ENCODE results near the gene NOSIP. TPM values are rescaled to one million over a fixed set of nuclear protein-coding genes. Genes with fewer than 3 reads are reported as not detected.

Gene NOSIP
- total RNA-seq, 1 donor from 2014 or later, result 94.4 TPM

DNA sequence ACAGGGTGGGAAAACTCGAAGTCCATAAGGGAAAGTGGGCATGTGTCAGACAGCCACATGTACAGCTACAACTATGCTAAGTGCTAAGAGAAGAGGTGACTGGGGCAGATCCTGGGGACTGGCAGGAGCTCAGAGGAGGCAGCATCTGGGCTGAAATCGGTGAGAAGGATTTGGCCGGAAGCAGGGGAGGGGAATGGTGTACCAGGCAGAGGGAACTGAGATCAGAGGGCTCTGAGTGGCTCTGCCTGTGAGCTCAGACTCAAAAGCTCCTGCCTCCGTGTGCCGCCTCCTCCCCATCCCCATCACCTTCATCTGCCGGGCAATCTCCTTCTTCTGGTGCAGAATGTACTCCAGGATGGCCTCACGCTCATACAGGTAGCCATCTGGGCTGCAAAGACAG lies 21.8 kb downstream of the NOSIP start:
- H3K27ac Mint-ChIP-seq (ENCODE audit: unreplicated experiment), result no peak overlapping the region

DNA sequence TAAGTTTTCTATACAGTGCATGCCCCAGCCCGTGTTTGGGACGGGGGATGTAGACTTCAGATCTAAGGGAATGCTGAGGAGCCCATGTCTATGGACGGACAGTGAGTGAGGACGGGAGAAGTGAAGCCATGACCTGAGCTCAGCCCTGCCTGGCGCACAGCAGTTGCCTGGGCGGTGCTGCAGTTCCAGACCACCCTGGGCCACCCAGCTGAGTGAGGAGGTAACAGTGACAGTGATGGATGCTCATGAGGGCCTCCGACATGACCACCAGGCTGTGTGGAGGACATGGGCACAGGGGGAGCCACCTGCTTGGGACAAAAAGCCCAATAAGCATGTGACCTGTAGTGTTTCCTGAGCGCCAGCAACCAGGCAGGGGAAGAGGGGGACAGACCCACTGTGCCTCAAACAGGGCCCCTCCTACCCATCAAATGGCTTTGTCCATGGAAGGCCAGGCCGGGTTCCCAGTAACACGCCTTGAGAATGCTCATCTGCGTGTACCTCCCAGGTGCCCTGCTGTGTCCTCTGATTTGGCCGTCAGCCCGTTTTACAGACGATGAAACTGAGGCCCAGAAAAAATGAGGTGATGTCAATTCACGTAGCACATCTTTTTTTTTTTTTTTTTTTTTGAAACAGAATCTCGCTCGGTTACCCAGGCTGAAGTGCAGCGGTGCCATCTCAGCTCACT lies 22.6 kb downstream of the NOSIP start:
- Mint-ChIP-seq H3K4me1 (ENCODE audit: low read depth, unreplicated experiment) (peaks cover 22% of the 10 kb centered on the region), H3K27ac (ENCODE audit: unreplicated experiment) (peak overlapping the region; percentile 38), H3K27me3 (ENCODE audit: unreplicated experiment) (peaks cover 16% of the 10 kb centered on the region), H3K36me3 (ENCODE audit: unreplicated experiment) (peaks cover 9% of the 10 kb centered on the region), H3K4me3 (ENCODE audit: unreplicated experiment) (peak overlapping the region; percentile 49), H3K9me3 (ENCODE audit: unreplicated experiment) (peaks cover 10% of the 10 kb centered on the region)
- TF ChIP-seq, protein P1, sequence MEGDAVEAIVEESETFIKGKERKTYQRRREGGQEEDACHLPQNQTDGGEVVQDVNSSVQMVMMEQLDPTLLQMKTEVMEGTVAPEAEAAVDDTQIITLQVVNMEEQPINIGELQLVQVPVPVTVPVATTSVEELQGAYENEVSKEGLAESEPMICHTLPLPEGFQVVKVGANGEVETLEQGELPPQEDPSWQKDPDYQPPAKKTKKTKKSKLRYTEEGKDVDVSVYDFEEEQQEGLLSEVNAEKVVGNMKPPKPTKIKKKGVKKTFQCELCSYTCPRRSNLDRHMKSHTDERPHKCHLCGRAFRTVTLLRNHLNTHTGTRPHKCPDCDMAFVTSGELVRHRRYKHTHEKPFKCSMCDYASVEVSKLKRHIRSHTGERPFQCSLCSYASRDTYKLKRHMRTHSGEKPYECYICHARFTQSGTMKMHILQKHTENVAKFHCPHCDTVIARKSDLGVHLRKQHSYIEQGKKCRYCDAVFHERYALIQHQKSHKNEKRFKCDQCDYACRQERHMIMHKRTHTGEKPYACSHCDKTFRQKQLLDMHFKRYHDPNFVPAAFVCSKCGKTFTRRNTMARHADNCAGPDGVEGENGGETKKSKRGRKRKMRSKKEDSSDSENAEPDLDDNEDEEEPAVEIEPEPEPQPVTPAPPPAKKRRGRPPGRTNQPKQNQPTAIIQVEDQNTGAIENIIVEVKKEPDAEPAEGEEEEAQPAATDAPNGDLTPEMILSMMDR (IDR thresholded peaks at IDR 0.05; ENCODE audit: partially characterized antibody, unreplicated experiment), result no peak
- DNase-seq, result no peak

More for the DNA sequence above, 21.8 kb downstream of the NOSIP start:
- Mint-ChIP-seq H3K27me3 (ENCODE audit: unreplicated experiment) (peaks cover 16% of the 10 kb centered on the region), H3K9me3 (ENCODE audit: unreplicated experiment) (peaks cover 8% of the 10 kb centered on the region), H3K36me3 (ENCODE audit: unreplicated experiment) (peaks cover 9% of the 10 kb centered on the region), H3K4me3 (ENCODE audit: unreplicated experiment) (peak overlapping the region; percentile 11), H3K4me1 (ENCODE audit: low read depth, unreplicated experiment) (peaks cover 21% of the 10 kb centered on the region)
- DNase-seq, result no peak
- TF ChIP-seq, protein P1 (IDR thresholded peaks at IDR 0.05; ENCODE audit: partially characterized antibody, unreplicated experiment), result no peak

DNA sequence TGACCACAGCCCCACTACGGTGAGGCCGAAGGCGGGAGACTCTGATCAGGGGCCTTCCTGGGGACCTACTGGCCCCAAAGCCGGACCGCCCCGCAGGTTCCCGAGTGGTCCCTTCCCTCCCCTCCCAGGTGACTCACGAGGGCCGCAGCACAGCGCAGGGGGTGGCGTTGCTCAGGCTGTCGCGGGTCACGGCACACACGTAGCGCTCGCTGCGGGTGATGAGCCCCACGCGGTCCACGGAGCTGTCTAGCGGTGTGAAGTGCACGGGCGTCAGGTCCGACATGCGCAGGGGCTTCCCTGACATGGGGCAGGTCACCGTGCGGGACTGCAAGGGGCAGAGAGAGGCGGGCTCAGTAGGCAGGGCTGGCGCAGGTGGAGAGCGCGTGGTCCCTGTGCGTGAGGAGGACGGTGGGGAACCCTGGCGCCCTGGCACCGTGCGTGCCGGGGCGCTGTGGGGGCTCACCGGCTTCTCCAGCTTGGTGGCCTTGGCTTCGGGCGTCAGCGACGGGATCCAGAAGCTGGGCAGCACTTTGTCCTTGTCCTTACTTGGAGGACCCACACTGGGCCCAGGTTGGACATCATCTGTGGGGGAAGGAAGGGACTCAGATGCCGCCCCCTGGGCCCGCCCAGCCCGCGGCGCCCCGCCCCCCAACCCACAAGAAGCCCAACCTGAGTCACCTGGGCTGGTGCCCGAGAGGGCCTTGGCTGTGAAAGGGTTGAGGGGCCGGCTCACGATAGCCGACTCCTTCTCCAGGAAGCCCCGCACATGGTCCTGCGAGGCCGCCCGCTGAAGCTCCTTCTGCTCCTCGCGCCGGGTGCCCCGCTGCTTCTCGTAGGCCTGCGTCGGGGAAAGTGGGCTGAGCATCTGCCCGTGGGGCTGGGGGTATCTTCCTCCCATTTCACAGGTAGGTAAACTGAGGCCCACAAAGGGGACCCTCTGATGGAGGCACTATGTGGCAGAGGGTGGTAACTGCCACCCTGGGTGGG lies 23.7 kb downstream of the NOSIP start:
- no peak for DNase-seq
- no peak overlapping the region for H3K4me3 Mint-ChIP-seq (ENCODE audit: unreplicated experiment)
- peaks cover 22% of the 10 kb centered on the region for H3K4me1 Mint-ChIP-seq (ENCODE audit: low read depth, unreplicated experiment)
- TF ChIP-seq, protein P1 (IDR thresholded peaks at IDR 0.05; ENCODE audit: partially characterized antibody, unreplicated experiment), result no peak
- H3K36me3 Mint-ChIP-seq (ENCODE audit: unreplicated experiment), result peaks cover 9% of the 10 kb centered on the region
- H3K9me3 Mint-ChIP-seq (ENCODE audit: unreplicated experiment), result peaks cover 10% of the 10 kb centered on the region
- no peak overlapping the region for H3K27ac Mint-ChIP-seq (ENCODE audit: unreplicated experiment)
- peaks cover 16% of the 10 kb centered on the region for H3K27me3 Mint-ChIP-seq (ENCODE audit: unreplicated experiment)

DNA sequence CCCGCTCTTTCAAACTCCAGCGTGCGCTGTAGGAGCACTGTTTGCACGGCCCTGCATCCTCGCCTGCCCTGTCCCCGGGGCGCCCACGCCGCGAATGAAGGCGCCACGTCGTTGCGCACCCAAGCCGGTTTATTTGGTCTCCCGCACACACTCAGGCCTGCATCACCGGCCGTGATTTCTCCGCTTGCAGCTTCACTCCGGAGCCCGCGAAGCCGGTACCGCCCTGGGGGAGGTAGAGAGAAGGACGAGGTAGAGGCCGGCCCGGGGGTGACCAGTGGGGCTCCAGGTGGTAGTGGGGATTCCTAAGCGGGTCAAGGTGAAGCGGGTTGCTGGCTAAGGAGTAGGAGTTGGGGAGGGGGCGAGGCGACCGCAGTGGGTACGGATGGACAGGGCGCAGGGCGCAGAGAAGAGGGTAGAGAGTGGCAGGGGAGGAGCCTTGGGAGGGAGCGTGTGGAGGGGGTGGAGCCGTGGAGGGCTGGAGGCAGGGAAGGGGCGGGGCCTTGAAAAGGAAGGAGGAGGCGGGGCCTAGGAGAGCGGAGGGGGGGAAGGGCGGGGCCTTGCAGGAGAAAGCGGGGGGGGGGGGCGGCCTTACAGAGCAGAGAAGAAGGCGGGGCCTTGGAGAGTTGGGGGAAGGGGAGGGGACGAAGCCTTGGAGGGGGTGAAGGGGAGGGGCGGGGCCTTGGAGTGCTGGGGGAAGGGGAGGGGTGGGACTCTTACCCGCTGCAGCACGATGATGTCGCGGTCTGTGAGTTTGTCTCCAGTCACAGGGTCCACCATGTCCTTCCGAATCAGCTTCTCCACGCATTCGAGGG lies 24.6 kb downstream of the NOSIP start:
- TF ChIP-seq, protein P1 (IDR thresholded peaks at IDR 0.05; ENCODE audit: partially characterized antibody, unreplicated experiment), result no peak
- Mint-ChIP-seq H3K4me1 (ENCODE audit: low read depth, unreplicated experiment) (peaks cover 22% of the 10 kb centered on the region), H3K27me3 (ENCODE audit: unreplicated experiment) (peaks cover 15% of the 10 kb centered on the region), H3K27ac (ENCODE audit: unreplicated experiment) (no peak overlapping the region), H3K36me3 (ENCODE audit: unreplicated experiment) (peaks cover 9% of the 10 kb centered on the region), H3K4me3 (ENCODE audit: unreplicated experiment) (no peak overlapping the region), H3K9me3 (ENCODE audit: unreplicated experiment) (peaks cover 9% of the 10 kb centered on the region)
- DNase-seq, result peak; percentile 76
